Measurements from ENCODE around the gene ADARB1.

Gene ADARB1

DNA sequence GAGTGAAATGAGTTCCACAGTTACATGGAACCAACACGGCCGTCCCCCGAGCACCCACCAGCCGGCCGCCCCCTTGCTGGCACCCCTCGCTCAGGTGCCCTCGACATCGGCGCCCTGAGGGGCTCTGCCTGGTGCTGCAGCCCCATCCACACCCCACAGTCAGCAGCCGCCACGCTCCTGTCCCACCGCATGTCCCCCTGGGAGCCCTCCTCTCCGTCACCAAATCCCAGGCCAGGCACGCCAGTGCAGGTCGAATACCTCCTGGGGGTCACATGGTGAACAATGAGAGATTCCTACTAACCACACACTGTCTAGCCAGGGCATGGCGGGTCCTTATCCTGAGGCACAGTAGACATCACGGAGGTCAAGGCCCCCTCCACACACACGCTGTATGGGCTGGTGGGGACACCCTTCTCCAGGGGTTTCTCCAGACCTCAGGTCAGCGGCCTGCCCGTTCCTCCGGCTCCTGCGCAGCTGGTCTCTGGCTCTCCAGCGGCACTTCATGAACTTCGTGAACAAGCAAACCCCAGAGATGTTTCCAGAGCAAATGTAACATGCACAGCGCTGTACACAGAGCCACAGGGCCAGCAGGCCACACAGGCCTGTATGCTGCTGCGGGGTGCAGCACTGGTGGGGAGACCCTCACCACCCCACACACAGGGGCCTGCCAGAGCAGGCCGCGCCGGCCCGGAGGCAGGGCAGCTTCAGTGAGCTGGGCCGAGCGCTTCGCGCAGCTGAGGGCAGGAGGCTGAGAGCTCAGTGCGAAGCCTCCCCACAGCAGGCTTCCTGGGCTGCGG is 191.5 kb downstream of the ADARB1 start:
- no peak for DNase-seq (ENCODE audit: low read depth)
- TF ChIP-seq, protein P1, sequence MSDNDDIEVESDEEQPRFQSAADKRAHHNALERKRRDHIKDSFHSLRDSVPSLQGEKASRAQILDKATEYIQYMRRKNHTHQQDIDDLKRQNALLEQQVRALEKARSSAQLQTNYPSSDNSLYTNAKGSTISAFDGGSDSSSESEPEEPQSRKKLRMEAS (IDR thresholded peaks at IDR 0.05; ENCODE audit: low read depth, low read length), result no peak
- no peak for TF ChIP-seq MYC (IDR thresholded peaks at IDR 0.05; ENCODE audit: low read depth, low read length)
- no peak for TF ChIP-seq POLR2A (IDR thresholded peaks at IDR 0.05; ENCODE audit: extremely low read depth, insufficient read length)
- TF ChIP-seq, protein P2, sequence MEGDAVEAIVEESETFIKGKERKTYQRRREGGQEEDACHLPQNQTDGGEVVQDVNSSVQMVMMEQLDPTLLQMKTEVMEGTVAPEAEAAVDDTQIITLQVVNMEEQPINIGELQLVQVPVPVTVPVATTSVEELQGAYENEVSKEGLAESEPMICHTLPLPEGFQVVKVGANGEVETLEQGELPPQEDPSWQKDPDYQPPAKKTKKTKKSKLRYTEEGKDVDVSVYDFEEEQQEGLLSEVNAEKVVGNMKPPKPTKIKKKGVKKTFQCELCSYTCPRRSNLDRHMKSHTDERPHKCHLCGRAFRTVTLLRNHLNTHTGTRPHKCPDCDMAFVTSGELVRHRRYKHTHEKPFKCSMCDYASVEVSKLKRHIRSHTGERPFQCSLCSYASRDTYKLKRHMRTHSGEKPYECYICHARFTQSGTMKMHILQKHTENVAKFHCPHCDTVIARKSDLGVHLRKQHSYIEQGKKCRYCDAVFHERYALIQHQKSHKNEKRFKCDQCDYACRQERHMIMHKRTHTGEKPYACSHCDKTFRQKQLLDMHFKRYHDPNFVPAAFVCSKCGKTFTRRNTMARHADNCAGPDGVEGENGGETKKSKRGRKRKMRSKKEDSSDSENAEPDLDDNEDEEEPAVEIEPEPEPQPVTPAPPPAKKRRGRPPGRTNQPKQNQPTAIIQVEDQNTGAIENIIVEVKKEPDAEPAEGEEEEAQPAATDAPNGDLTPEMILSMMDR (IDR thresholded peaks at IDR 0.05; ENCODE audit: low read depth, low read length), result no peak
- H3K4me3 ChIP-seq (ENCODE audit: low read depth, low read length), result no peak overlapping the region

DNA sequence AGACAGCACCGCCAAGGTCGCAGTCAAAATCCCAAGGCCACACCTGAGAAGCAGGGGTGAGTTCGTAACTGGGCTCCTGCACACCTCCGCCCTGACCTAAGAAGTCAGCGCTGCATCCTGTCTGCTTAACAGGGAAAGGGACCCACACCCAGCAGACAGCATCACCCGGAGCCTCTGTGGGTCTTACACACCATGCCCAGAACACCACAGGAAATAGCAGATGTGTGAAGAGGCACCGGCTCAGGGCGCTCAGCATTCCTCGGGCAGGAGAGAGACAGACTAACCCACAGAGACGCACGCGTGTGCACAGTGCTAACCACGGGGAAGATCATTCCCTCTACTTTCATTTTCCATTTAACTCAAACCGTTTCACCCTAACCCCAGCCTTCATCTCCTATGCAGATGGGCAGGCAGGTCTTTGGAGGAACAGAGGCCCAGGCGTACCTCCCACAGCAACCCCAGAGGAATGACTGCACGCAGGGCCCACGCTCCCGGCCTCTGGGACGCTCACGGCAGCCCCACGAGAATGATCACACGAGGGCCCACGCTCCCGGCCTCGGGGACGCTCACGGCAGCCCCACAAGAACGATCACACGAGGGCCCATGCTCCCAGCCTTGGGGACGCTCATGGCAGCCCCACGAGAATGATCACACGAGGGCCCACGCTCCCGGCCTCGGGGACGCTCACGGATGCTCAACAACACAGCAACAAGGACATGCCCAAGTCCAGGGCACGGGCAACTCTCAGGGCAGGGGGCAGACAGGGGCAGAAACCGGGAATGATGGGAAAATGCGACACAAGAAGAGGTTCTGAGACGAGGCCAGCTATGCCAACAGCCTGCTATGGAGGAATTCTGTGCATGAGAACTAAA is 192.4 kb downstream of the ADARB1 start:
- no peak for DNase-seq (ENCODE audit: low read depth)
- TF ChIP-seq, protein P2 (IDR thresholded peaks at IDR 0.05; ENCODE audit: low read depth, low read length), result no peak
- TF ChIP-seq MYC (IDR thresholded peaks at IDR 0.05; ENCODE audit: low read depth, low read length), result no peak
- TF ChIP-seq POLR2A (IDR thresholded peaks at IDR 0.05; ENCODE audit: extremely low read depth, insufficient read length), result no peak
- TF ChIP-seq, protein P1 (IDR thresholded peaks at IDR 0.05; ENCODE audit: low read depth, low read length), result no peak
- H3K4me3 ChIP-seq (ENCODE audit: low read depth, low read length), result no peak overlapping the region

DNA sequence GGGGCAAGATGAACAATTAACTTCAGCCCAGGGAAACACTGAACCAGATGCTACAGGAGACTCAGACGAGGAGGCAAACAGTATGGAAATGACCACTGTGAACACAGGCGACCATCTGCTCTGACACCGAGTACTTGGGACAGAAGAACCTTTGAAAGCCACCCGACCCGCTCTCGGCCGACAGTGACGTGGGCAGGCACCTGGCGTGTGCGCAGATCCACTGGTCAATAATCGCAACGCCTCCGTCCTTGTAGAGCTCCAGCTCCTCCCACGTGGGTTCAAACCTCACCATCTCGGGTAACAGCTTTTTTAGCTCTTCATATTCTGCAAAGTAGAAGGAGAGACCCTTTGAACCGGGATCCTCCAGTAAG is 193.0 kb downstream of the ADARB1 start:
- no peak for DNase-seq (ENCODE audit: low read depth)
- H3K4me3 ChIP-seq (ENCODE audit: low read depth, low read length), result no peak overlapping the region
- TF ChIP-seq MYC (IDR thresholded peaks at IDR 0.05; ENCODE audit: low read depth, low read length), result no peak
- no peak for TF ChIP-seq POLR2A (IDR thresholded peaks at IDR 0.05; ENCODE audit: extremely low read depth, insufficient read length)
- TF ChIP-seq, protein P1 (IDR thresholded peaks at IDR 0.05; ENCODE audit: low read depth, low read length), result no peak
- TF ChIP-seq, protein P2 (IDR thresholded peaks at IDR 0.05; ENCODE audit: low read depth, low read length), result no peak

DNA sequence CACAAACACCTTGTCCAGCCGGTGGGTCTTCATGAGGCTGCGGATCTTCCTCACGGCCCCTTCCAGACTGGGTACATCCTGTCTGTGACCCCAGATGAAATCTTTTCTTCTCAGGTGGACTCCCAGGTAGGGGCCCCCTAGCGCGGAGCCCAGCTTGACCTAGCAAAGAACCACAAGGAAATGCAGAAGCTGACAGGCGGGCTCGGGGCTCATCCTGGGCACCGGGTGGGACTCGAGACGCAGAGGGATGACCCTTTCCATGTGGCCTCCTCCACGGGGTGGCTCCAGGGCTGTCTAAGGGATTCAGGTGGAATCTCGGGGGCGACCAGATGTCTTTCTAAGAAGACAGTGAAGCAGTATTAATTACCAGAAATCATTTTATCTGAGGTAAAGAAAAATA is 195.5 kb downstream of the ADARB1 start:
- DNase-seq (ENCODE audit: low read depth), result no peak
- H3K4me3 ChIP-seq (ENCODE audit: low read depth, low read length), result no peak overlapping the region
- no peak for TF ChIP-seq MYC (IDR thresholded peaks at IDR 0.05; ENCODE audit: low read depth, low read length)
- TF ChIP-seq, protein P1 (IDR thresholded peaks at IDR 0.05; ENCODE audit: low read depth, low read length), result no peak
- TF ChIP-seq POLR2A (IDR thresholded peaks at IDR 0.05; ENCODE audit: extremely low read depth, insufficient read length), result no peak
- TF ChIP-seq, protein P2 (IDR thresholded peaks at IDR 0.05; ENCODE audit: low read depth, low read length), result no peak

DNA sequence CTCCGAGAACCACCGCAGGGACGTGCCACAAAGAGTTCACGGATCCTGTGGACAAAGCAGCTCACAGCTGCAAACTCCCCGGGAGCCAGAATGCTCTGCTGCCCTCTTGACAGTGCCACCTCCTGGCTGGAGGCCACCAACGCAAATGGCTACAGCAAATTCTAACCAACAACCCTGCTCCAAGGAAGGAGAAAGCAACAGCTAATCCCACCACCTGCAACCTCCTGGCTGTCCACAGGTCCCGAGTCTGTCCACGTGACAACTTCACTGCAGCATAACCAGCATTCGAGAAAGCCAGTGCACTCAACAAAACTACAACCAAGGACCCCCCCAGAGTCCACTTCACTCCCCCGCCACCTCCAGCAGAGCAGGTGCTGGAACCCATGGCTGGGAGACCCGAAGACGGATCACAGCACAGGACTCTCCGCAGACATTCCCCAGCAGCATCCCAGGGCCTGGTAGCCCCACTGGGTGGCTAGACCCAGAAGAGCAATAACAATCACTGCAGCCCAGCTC is 196.0 kb downstream of the ADARB1 start:
- no peak for DNase-seq (ENCODE audit: low read depth)
- TF ChIP-seq POLR2A (IDR thresholded peaks at IDR 0.05; ENCODE audit: extremely low read depth, insufficient read length), result no peak
- H3K4me3 ChIP-seq (ENCODE audit: low read depth, low read length), result no peak overlapping the region

All from NB4 (cell line).